ENCODE measurements around the gene RNF40. TPM values are rescaled to one million over a fixed set of nuclear protein-coding genes. Genes with fewer than 3 reads are reported as not detected.
A peak's percentile ranks its signal among the peaks of the same experiment; 100 is the strongest.

Gene RNF40
- total RNA-seq, 1 experiment from 2014 or later = 64.1 TPM

GRCh38 chr16:30745082-30745481, 17.0 kb upstream of the RNF40 start:
- DNase-seq = no peak
- H3K4me2 ChIP-seq (ENCODE audit: low read length) = no peak overlapping the region
- H3K27me3 ChIP-seq (ENCODE audit: low read length) = no peaks in the 10 kb centered on the region
- peaks cover 31% of the 10 kb centered on the region for H3K79me2 ChIP-seq (ENCODE audit: low read length)
- no peaks in the 10 kb centered on the region for H3K9me2 ChIP-seq (replicated peaks; ENCODE audit: low read length)
- H4K20me1 ChIP-seq (ENCODE audit: low read length) = no peaks in the 10 kb centered on the region
- intact Hi-C loops (cut with micrococcal nuclease) = no loop called here
- no peak for TF ChIP-seq EZH2 (IDR thresholded peaks at IDR 0.05; ENCODE audit: low read length, unreplicated experiment)
- TF ChIP-seq EZH2phosphoT487 (IDR thresholded peaks at IDR 0.05; ENCODE audit: borderline replicate concordance, low read length) = no peak
- no peak for TF ChIP-seq CTCF (conservative IDR thresholded peaks at IDR 0.05; ENCODE audit: low read depth, low read length)
- CTCF ChIA-PET = no interaction called here
- no peak overlapping the region for H3K27ac ChIP-seq (ENCODE audit: low read length)
- H3F3A ChIP-seq (ENCODE audit: low read length, unreplicated experiment) = peaks cover 15% of the 10 kb centered on the region
- no peaks in the 10 kb centered on the region for H3K9me3 ChIP-seq (ENCODE audit: low read length)
- peaks cover 6% of the 10 kb centered on the region for H3K36me3 ChIP-seq (ENCODE audit: low read depth, low read length)
- H3K4me3 ChIP-seq (ENCODE audit: low read length) = no peak overlapping the region
- no peak overlapping the region for H3K9ac ChIP-seq (ENCODE audit: low read length)
- POLR2A ChIA-PET (ENCODE audit: unreplicated experiment) = no interaction called here
- BruUV-seq (replicated peaks) = no TSS peak
- H2AFZ ChIP-seq (ENCODE audit: low read length) = no peak overlapping the region
- H3K4me1 ChIP-seq (ENCODE audit: insufficient read depth, low read length) = peaks cover 37% of the 10 kb centered on the region
- no peak for ATAC-seq

GRCh38 chr16:30746638-30747175, 15.4 kb upstream of the RNF40 start:
- TF ChIP-seq EZH2 (IDR thresholded peaks at IDR 0.05; ENCODE audit: low read length, unreplicated experiment) (no peak), CTCF (conservative IDR thresholded peaks at IDR 0.05; ENCODE audit: low read depth, low read length) (no peak), EZH2phosphoT487 (IDR thresholded peaks at IDR 0.05; ENCODE audit: borderline replicate concordance, low read length) (no peak)
- BruUV-seq (replicated peaks) = no TSS peak
- DNase-seq = no peak
- Histone ChIP-seq H2AFZ (ENCODE audit: low read length) (no peak overlapping the region), H3K27ac (ENCODE audit: low read length) (peak overlapping the region; percentile 83), H3K36me3 (ENCODE audit: low read depth, low read length) (peaks cover 6% of the 10 kb centered on the region), H3F3A (ENCODE audit: low read length, unreplicated experiment) (peaks cover 8% of the 10 kb centered on the region), H3K9ac (ENCODE audit: low read length) (no peak overlapping the region), H3K79me2 (ENCODE audit: low read length) (peaks cover 35% of the 10 kb centered on the region), H4K20me1 (ENCODE audit: low read length) (no peaks in the 10 kb centered on the region), H3K9me2 (replicated peaks; ENCODE audit: low read length) (no peaks in the 10 kb centered on the region), H3K4me2 (ENCODE audit: low read length) (peak overlapping the region; percentile 84; the same call in 1 of the 2 replicates), H3K4me1 (ENCODE audit: insufficient read depth, low read length) (peaks cover 23% of the 10 kb centered on the region), H3K27me3 (ENCODE audit: low read length) (no peaks in the 10 kb centered on the region), H3K9me3 (ENCODE audit: low read length) (no peaks in the 10 kb centered on the region), H3K4me3 (ENCODE audit: low read length) (no peak overlapping the region)
- intact Hi-C loops (cut with micrococcal nuclease) = no loop called here
- no peak for ATAC-seq
- ChIA-PET CTCF (no interaction called here), POLR2A (ENCODE audit: unreplicated experiment) (no interaction called here)

- H3K27ac ChIP-seq (ENCODE audit: low read length) = peak overlapping the region; percentile 83
- ChIA-PET POLR2A (ENCODE audit: unreplicated experiment) (interaction anchor here (0.5 kb wide), 1 partner anchor 376 kb away, joined by 3 read pairs; no protein-coding TSS in a partner anchor), CTCF (interaction anchor here (0.7 to 0.8 kb wide), 2 partner anchors 26 to 67 kb away, joined by 3 read pairs; no protein-coding TSS in a partner anchor)
- no TSS peak for BruUV-seq (replicated peaks)
- H3K4me1 ChIP-seq (ENCODE audit: insufficient read depth, low read length) = peaks cover 17% of the 10 kb centered on the region
- H3K4me3 ChIP-seq (ENCODE audit: low read length) = peak overlapping the region; percentile 54; the same call in 1 of the 2 replicates
- peaks cover 6% of the 10 kb centered on the region for H3K36me3 ChIP-seq (ENCODE audit: low read depth, low read length)
- H3K27me3 ChIP-seq (ENCODE audit: low read length) = no peaks in the 10 kb centered on the region
- H2AFZ ChIP-seq (ENCODE audit: low read length) = 0 out of 2 replicates have a peak overlapping the region, but pooled peaks have one; percentile 43
- TF ChIP-seq EZH2 (IDR thresholded peaks at IDR 0.05; ENCODE audit: low read length, unreplicated experiment) (no peak), CTCF (conservative IDR thresholded peaks at IDR 0.05; ENCODE audit: low read depth, low read length) (no peak), EZH2phosphoT487 (IDR thresholded peaks at IDR 0.05; ENCODE audit: borderline replicate concordance, low read length) (no peak)
- peaks cover 8% of the 10 kb centered on the region for H3F3A ChIP-seq (ENCODE audit: low read length, unreplicated experiment)
- peak overlapping the region; percentile 84 for H3K4me2 ChIP-seq (ENCODE audit: low read length)
- no peaks in the 10 kb centered on the region for H4K20me1 ChIP-seq (ENCODE audit: low read length)
- H3K9me2 ChIP-seq (replicated peaks; ENCODE audit: low read length) = no peaks in the 10 kb centered on the region
- H3K79me2 ChIP-seq (ENCODE audit: low read length) = peaks cover 30% of the 10 kb centered on the region
- peak overlapping the region; percentile 75 for H3K9ac ChIP-seq (ENCODE audit: low read length)
- no peaks in the 10 kb centered on the region for H3K9me3 ChIP-seq (ENCODE audit: low read length)
- ATAC-seq (peak; percentile 66), DNase-seq (peak; percentile 69)
- intact Hi-C loops (cut with micrococcal nuclease) = no loop called here
These were observed 14.8 kb upstream of the RNF40 start for GRCh38 chr16:30747331-30747730.
